ENCODE data around the gene SPEG.
"Not testable (repeated sequence)": the region's sequence is repeated elsewhere in the genome, so short reads cannot be mapped to it uniquely, and the experiment has no call there.

Gene SPEG

GRCh38 chr2:219405451-219405850 is 29.2 kb upstream of the SPEG start:
- DNase-seq: peak; percentile 42

DNA sequence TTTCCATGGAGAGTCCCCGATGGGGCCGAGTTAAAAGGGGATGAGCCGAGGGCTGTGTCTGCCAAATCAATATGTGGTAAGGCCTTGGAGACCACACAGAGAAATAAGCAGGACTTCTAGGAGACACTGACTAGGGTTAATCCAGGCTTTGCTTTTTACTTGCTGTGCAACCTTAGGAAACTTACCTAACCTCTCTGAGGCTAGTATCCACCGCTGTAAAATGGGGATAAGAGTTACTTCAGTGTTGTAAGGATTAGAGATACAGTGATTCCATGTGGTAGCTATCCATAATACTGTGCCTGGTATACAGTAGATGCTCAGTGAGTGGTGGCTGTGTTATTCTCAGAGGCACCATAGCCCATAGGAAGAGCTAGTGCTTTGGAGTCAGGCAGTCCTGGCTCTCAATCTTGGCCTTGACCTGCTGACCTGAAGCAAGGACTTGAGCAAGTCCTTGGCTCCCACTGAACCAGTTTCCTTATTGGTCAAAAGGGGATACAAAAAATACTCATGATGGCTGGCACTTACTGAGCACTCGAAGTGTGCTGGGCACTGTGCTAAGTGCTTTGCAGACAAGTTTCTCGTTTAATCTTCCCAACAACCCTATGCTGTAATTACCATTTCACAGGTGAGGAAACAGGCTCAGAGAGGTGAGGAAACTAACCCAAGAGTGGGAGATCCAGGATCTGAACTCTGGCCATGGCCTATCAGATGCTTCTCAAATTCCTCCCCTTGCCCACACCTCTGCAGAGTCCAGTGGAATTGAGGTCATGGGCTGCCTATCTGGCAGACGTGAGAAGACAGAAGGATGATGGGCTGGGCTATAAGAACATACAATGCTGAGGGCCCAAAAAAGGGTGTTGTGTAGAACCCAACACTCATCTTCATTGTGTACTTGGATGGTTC is 28.4 kb upstream of the SPEG start:
- DNase-seq: no peak

- DNase-seq: peak; percentile 98
Measured at GRCh38 chr2:219406861-219407230, 27.8 kb upstream of the SPEG start.

DNA sequence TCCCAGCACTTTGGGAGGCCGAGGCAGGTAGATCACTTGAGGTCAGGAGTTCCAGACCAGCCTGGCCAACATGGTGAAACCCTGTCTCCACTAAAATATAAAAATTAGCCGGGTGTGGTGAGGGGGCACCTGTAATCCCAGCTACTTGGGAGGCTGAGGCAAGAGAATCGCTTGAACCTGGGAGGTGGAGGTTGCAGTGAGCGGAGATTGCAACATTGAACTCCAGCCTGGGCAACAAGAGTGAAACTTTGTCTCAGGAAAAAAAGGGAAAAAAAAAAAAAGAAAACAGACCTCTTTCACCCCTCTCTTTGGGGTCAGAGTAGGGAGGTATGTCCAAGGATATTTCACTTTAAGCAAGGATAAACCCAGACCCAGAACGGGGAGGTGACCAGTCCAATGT is 27.3 kb upstream of the SPEG start:
- DNase-seq: not testable (repeated sequence)

- peak; percentile 28 for DNase-seq
Measured at GRCh38 chr2:219408204-219408603, 26.4 kb upstream of the SPEG start.

GRCh38 chr2:219408631-219409030 is 26.0 kb upstream of the SPEG start:
- peak; percentile 71 for DNase-seq

DNA sequence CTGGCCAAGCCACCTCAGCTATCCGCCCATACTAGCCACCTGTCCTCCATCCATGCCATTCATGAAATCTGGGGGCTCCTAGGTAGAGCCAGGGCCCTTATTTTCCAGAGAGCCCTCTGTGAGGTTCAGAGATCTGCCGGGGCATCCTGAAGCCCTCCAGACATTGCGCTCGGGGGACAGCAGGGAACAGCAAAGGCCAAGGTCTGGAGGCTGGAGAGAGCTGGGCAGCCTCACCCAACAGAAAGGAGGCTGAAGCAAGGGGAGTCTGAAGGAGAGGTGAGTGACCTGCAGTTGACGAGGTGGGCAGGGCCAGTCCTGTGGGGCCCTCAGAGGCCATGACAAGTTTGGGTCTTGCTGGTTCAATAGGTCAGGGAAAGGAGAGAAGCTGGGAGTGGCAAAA is 25.0 kb upstream of the SPEG start:
- no peak for DNase-seq

- DNase-seq: no peak
Measured at GRCh38 chr2:219410390-219410789, 24.3 kb upstream of the SPEG start.

- DNase-seq: no peak
Measured at GRCh38 chr2:219414857-219415256, 19.8 kb upstream of the SPEG start.

GRCh38 chr2:219415580-219416234 is 18.9 kb upstream of the SPEG start:
- no peak for DNase-seq

- DNase-seq: no peak
Measured at GRCh38 chr2:219416235-219416602, 18.4 kb upstream of the SPEG start.

DNA sequence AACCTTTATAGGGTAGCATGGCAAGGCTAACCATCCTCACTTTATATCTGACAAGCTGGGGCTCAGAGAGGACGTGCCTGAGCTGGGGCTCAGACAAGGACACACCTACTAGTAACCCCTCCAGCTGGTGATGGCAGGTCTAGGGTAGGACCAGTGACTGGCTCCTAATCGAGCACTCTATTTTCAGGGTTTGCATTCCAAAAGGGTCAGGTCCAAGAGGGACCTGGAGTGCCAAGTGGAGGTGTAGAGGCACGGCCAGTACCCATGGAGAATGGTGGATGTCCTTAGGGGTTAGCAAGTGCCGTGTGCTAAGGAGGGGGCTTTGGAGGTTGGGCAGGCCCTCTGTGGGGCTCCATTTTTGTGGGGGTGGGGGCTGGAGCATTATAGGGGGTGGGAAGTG is 17.7 kb upstream of the SPEG start:
- no peak for DNase-seq

DNA sequence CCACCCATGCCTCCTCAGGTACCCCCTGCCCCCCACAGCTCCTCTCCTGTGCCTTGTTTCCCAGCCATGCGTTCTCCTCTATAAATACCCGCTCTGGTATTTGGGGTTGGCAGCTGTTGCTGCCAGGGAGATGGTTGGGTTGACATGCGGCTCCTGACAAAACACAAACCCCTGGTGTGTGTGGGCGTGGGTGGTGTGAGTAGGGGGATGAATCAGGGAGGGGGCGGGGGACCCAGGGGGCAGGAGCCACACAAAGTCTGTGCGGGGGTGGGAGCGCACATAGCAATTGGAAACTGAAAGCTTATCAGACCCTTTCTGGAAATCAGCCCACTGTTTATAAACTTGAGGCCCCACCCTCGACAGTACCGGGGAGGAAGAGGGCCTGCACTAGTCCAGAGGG is 17.3 kb upstream of the SPEG start:
- DNase-seq: no peak

DNA sequence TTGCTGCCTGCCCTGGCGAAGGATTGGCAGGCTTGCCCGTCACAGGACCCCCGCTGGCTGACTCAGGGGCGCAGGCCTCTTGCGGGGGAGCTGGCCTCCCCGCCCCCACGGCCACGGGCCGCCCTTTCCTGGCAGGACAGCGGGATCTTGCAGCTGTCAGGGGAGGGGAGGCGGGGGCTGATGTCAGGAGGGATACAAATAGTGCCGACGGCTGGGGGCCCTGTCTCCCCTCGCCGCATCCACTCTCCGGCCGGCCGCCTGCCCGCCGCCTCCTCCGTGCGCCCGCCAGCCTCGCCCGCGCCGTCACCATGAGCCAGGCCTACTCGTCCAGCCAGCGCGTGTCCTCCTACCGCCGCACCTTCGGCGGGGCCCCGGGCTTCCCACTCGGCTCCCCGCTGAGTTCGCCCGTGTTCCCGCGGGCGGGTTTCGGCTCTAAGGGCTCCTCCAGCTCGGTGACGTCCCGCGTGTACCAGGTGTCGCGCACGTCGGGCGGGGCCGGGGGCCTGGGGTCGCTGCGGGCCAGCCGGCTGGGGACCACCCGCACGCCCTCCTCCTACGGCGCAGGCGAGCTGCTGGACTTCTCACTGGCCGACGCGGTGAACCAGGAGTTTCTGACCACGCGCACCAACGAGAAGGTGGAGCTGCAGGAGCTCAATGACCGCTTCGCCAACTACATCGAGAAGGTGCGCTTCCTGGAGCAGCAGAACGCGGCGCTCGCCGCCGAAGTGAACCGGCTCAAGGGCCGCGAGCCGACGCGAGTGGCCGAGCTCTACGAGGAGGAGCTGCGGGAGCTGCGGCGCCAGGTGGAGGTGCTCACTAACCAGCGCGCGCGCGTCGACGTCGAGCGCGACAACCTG is 16.3 kb upstream of the SPEG start, which contains the start of gene DES:
Gene DES, plus strand, starts transcription at position 223 of the 857 bp plus-strand sequence. Its CDS starts 86 bp downstream, at position 309.
- peak; percentile 14 for DNase-seq

- no peak for DNase-seq
Measured at GRCh38 chr2:219419012-219419324, 15.7 kb upstream of the SPEG start.

DNA sequence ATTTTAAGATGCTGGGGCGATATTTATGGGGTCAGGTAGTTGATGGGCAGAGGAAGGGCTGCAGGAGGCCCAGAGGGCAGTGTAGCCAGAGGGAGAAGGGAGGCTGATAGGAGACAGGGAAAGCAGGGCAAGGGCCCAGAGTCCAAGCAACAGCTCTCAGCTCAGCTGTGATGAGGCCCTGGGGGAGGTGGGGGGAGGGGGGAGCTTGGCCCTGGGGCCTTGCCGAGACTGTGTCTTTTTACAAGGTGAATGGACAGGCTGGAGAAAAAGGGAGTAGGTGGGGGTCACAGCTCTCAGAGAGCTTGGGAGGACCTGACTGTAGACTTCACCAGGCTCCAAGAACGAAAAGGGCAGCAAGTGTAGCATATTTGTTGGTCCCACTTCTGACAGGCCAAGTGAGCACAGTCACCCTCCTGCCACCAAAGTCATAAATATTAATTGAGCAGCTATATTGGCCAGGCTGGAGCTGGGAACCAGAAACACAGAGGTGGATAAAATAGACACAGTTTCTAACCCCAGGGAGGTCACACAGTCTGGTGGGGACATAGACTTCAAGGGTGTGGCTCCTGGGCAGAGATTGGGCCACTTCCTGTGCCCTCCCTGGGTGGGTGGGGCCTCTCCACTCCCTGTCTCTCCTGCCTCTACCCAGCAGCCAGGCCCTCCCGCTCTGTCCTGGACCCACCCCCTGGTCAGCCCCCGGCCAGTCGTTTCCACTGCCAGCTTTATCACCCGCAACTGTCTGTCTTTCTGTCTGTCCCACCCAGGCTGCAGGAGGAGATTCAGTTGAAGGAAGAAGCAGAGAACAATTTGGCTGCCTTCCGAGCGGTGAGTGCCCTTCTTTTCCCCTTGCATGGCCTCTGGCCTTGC is 15.1 kb upstream of the SPEG start:
- DNase-seq: no peak

GRCh38 chr2:219420687-219421086 is 14.0 kb upstream of the SPEG start:
- no peak for DNase-seq

- no peak for DNase-seq
Measured at GRCh38 chr2:219421323-219421722, 13.3 kb upstream of the SPEG start.

DNA sequence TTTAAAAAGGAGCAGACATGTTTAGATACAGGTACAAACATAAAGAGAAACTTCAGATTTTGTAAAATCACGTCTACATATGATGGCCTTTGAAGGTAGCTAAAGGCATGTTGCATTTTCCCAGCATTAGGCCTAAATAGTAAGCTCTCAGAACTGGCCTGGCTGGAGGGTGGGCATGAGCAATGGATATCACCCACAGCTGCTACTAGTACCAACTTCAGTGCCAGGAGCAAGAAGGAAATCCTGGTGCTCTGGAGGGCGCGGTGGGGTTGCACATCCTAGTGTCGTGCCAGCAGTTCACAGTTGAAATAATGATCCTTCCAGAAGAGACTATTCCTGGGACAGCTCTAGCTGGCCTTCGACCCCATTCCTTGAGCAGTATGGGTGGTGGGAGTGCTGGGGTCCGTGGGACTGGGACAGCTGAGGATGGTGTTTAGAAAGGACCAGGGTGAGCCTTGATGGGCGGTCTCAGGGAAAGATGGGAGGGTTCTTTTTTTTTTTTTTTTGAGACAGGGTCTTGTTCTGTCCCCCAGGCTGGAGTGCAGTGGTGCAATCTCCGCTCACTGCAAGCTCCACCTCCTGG is 11.6 kb upstream of the SPEG start:
- DNase-seq: no peak

GRCh38 chr2:219423652-219424377 is 10.8 kb upstream of the SPEG start:
- DNase-seq: no peak

Data from fibroblast of upper back skin (primary cell).